ENCODE results near the gene CASKIN1.

CASKIN1 gene

DNA sequence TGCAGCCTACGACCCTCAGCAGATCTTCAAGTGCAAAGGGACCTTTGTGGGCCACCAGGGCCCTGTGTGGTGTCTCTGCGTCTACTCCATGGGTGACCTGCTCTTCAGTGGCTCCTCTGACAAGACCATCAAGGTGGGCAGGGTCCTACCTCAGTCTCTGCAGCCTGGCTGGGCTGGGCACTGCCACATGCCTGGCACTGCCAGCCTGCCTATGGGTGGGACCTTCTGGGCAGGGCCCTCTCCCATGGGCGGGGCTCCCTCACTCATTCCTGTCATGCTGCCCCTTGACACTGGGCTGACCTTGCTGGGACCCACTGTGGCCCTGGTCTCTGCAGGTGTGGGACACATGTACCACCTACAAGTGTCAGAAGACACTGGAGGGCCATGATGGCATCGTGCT, 22.5 kb downstream of the CASKIN1 start:
- DNase-seq = no peak

DNA sequence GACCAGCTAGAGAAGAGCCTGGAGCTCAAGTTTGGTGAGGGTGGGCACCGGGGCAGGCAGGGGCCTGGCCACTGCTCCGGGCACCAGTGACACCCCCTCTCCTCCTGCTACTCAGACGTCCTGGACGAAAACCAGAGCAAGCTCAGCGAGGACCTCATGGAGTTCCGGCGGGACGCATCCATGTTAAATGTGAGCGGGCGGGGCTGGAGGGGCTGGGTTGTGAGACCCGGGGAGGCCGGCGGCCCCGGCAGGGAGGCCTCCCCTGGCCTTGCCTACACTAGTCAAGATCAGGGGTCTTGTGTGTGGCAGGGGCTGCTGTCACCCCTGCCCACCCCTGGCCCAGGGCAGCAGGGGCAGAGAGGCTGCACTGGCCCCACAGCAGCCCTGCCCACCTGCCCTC, 23.0 kb downstream of the CASKIN1 start:
- DNase-seq = no peak

DNA sequence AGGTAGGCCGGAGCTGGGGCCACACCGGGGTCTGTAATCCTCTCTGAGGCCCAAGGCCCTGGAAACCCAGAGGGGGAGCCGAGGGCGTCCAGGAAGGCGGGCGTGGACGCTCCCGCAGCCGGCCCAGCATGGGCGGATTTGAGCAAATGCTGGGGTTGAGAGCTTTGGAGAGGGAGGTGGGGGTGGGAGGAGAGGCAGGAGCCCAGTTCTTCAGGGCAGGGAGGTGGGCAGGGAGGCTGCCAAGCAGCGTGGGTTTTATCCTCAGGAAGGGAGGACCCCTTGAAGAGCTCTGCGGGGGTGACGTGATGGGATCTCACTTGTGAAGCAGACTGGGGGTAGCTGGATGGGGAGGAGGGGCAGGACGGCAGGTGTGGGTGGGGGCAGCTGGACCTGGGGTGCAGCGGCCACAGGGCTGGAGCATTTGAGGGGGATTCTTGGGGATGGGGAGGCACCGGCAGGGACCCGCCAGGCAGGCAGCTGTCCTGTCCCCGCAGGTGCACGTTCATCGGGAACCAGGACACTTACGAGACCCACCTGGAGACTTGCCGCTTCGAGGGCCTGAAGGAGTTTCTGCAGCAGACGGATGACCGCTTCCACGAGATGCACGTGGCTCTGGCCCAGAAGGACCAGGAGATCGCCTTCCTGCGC, 23.6 kb downstream of the CASKIN1 start:
- DNase-seq = no peak

DNA sequence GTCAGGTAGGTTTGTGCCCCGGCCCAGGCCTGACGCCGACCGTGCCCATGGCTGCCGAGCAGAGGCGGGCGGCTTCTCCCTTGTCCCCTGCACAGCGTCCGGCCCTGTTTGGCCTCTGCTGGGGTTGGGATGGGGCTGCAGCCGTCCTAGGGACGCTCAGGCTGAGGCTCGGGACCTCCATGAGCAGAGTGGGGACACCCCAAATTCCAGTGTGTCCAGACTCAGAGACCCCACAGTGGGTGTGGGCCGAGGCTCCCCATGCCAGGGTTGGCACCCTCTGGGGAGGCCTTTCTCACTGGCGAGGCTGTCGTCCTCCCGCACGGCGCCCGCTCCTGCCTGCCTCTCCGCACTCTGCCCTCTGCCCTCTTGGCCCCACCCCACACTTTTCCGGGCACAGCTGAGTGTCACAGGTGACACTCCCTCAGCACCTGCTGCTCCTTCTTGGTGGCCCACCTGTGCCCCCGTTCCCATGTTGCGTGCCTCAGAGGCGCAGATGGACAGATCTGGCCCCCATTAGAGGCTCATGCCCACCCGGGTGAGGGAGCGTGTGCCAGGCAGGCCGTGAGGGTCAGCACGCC, 24.7 kb downstream of the CASKIN1 start:
- DNase-seq = no peak

DNA sequence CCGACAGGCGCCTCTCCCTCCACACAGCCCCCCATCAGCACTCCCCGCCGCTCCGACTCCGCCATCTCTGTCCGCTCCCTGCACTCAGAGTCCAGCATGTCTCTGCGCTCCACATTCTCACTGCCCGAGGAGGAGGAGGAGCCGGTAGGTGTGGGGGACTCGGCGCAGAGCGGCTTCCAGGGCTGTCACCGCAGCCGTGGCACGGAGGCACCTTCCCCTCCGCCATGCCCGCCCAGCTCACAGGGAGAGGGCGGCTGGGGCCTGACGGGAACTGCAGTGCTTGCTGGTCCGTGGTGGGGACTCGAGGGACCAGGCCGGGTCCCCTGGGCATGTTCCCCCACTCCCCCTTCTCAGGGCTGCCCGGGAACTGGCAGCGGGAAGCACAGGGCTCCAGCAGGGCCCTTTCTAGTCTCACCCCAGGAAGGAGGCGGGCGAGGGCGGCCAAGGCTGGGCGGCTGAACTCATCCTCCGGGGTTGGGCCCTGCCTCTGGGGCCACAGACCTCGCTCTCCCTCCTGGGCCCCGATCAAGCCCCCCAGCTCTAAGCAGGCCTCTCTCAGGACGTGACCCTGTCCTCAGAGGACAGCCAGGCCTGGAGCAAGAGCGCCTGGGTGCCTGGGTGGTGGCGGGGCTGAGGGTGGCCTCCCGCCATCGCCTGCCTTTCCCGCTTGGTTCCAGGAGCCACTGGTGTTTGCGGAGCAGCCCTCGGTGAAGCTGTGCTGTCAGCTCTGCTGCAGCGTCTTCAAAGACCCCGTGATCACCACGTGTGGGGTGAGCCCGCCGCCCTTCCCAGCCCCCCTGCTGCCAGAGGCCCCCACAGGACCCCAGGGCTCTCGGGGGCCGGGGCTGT, 25.6 kb downstream of the CASKIN1 start:
- DNase-seq = no peak

DNA sequence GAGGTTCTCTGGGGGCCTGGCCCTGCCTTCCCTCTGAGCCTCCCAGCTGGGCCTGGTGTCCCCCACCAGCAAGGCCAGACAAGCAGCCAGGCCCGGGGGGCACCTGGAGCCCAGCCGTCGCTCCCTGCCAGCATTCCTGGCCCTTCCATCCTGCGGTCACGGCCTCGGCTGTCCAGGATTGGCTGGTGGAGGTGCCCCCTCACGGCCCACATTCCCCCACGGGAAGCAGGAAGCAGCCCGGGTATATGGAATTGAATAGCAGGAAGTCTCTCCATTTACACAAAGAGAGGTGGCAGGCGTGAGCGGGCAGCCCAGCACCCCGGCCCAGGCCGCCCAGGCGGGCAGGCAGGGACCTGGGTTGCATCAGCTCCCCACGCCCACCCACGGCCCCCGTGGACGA, 26.3 kb downstream of the CASKIN1 start:
- DNase-seq = no peak

DNA sequence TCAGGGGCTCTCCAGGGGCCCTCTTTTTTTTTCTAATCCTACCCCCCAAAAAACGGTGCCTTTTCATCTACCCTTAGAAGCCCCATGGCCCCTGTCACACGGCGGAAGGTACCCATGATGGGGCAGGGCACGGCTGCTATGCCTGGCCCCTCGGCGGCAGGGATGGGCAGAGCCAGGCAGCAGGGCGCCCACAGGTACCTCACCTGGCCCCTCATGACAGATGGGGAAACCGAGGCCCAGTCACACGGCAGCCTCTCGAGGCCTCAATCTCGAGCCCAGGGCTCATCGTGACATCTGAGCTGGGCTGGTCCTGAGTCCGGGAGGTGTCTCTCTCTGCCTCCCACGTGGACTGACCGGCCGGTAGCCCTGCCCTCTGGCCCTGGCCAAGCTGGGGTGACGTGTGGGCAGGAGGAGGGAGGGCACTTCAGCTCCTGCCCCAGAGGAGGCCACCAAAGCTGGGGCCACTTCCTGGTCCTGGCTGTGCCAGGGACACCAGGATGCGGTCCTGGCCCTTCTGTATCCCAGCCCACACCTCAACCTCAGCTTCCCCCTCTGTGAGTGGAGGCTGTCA, 29.3 kb downstream of the CASKIN1 start:
- DNase-seq = no peak

DNA sequence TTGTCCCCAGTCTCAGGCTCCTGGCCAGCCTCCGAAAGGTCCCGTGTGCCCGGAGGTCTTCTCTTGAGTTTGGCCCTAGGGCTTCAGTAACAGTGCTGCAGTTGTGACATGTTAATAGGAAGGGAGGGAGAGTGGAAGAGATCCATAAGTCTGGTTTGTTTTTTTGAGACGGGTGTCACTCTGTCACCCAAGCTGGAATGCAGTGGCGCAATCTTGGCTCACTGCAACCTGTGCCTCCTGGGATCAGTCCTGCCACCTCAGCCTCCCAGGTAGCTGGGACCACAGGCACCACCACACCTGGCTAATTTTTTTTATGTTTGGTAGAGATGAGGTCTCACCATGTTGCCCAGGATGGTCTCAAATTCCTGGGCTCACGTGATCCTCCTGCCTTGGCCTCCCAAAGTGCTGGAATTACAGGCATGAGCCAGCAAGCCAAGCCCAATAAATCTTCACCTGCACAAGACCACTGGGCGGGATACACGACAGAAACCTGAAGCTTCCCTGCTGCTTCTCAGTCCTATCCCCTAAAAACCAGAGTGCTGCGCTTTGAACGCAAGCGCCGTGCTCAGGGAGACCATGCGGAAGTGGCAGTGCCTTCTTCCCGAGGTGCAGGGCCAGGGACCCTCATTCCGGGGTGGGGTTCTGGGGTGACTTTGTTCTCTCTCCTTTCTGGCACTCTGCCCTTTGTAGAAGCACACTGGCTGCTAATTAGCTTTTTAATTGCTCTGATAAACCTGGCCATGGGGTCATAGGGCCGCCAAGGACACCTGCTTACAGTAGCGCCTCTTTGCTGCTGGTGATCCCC, 29.9 kb downstream of the CASKIN1 start:
- DNase-seq = no peak

DNA sequence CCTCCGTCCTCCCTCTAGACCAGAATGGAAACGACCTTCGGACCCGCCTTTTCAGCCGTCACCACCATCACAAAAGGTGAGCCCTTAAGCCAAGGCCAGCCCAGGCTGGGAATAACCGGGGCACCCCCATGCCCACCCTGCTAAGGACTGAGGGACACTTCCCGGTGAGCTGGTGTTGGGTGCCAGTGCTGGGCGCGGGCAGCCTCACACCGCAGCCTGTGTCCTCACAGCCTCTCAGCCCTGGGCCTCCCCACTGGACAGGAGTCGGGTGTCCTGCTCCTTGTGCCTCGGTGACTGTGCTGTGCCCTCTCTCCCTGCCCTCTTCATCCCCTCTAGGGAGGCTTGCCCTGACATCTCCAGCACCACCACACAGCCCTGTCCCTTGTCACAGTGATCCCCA, 30.5 kb downstream of the CASKIN1 start:
- no peak for DNase-seq

DNA sequence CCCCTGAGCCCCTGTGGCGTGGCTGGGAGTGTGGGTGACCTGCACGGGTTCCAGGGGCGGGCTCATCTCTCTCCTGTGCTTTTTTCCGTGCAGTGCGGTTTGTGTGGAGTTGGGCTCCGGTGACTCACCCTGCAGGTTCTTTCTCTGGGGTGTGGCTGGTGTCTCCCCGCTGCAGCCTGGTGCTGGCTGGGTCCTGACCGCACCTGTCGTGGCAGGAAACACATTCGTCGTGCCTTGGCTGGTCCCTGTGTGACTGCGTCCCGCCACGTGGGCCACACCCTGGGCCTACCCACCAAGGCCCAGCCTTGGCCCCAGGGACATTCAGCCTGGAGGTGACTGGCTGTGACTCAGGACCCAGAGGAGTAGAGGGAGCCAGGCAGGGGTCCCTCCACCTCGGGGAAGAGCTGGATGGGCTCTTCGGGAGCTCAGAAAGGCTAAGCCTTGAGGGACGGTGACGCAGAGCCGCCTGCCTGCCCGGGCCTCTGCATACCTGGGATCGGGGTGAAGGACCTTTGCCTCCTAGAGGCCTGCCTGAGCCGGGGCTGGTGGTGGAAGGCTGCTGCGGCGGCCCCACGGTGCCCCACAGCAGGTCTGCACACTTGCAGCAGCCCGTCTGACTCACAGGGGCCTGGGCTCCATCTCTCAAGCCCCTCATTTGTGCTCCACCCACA, 33.1 kb downstream of the CASKIN1 start:
- no peak for DNase-seq

DNA sequence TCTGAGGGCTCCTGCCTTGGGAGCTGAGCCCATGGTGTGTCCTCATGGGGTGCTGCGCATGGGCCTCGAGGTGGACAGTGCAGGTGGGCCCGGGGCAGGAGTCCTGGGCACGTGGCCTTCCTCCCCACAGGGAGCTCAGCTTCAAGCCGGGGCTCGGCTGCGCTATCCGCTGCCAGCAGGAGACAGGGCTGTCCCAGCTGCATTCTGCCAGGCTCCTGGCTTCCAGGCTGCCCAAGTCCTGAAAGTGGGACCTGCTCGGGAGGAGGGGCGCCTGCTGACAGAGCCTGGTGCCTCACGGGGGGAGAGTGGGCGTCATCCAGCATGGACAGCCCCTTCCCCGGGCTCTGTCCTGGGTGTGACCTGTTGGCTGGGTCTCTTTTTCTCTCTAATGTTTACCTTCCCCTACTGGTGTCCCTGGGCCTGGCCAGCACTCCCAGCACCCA, 33.7 kb downstream of the CASKIN1 start:
- no peak for DNase-seq

DNA sequence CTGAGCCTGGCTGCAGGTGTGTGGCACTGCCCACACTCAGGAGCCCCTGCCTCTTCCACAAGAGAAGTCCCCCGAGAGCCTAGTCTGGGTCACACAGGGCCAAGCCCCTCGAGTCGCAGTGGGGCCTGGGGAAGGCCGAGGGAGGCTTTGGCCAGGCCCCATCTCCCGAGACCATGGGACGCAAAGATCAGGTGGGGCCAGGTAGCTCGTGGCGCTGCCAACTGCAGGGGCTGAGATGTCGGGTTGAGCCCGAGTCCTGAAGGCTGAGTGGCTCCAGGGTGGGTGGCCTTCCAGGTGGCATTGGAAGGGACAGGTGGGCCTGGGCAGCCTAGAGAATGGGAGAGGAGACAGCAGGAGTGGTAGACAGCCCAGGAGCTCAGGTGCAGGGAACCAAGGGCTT, 34.5 kb downstream of the CASKIN1 start:
- no peak for DNase-seq

DNA sequence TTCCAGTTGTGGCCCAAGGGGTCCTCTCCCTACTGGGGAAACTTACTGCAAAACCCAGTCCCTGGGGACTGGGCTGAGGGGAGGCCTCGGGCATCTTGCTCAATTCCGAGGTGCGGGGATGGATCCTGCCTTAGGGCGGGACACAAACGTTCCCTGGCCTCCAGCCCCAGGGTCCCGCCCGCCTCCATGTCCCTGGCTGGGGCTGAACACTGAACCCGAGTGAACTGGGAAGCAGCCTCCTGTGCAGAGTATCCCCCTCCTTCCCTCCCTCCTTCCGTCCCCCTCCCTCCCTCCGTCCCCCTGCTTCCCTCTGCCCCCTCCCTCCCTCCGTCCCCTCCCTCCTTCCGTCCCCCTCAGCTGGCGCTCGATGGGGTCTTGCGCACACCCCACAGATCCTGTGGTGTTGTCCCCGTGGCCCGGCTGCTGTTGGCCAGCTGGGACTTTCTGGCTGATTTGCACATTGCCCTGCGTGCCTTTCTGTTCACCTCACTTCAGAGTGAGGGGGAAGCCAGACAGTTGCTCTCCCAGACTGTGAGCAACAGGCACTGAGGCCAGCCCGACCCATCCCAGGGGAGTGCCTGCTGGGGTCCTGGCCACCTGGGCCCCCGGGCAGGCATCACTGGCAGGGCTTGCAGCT, 35.4 kb downstream of the CASKIN1 start:
- no peak for DNase-seq

DNA sequence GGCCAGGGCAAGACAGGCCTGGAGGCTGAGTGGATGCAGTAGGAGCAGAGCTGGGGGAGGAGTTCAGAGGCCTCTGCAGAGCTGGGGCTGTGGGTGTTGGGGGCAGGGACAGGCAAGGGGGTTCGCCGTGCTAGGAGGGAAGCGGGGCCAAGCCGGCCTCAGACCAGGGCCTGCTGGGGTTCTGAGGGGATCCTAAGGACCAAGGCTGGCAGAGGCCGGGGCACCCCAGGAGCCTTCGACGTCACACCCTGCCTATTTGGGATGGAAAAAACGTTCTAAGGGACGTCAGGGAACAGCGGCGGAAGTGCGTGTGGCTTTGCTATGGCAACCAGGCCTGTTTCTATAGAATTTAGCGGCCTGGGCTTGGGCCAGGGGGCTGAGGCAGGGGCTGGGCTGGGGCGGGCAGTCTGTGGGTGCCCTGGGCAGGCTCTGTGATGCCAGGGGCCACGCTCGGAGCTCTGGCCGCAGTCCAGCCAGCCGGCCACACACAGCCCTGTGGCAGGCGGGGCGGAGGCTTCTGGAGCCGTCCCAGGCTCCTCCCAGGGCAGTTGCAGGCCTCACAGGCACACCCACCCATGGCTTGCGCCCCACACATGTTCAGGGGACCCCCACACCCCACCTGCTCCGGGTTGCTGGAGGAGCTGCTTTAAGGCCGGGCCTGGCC, 37.1 kb downstream of the CASKIN1 start:
- peak in 1 of 2 donors; percentile 47 for DNase-seq

DNA sequence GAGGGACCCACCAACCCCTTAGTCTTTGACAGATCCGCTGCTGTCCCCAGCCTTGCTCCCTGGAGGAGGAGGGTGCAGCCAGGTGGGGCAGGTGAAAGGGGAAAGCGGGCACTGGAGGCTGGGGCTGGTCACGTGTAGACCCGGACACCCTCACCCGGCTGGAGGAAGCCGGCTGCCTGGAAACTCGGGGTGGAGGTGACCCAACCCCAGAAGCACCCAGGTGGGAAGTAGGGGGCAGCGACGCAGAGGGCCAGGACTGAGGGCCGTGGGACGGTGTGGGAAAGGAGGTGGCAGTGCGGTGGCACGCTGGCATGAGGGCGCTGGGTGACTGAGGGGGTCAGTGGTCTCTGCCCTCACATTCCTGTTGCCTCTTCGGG, 38.2 kb downstream of the CASKIN1 start:
- DNase-seq = no peak

DNA sequence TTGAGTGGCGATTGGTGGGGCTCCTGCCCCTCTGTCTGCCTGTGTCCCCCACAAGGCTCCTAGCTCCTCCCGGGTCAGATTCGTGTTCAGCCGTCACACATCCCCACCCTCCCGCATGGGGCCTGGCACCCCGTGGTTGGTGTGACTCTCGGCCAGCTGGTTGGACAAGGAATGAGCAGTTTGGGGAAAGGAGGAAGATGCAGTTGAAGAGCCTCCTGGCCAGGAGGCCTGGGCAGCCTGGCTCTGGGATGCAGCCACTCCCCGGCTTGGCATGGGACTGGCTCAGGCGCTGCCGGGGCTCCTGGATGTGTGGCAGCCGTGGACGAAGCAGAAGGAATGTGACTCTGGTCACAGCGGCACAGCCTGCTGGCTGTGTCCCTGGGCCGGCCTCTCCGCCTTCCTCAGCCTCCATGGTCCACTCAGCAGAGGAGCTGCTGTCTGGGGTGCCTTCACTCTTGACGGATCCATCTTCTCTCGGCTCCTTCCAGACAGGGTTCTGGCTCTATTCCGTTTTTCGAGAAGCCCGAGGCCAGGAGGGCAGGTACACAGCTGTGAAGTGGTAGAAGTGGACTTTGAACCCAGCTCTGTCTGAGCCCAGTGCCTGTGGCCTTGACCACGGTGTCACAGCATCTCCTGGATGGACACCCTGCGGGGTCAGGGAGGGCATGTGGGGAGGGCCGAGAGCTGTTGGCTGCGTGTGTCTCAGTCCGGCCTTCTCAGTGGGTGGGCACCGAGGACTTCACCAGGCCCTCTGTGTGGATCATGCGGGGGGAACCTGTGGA, 38.7 kb downstream of the CASKIN1 start:
- DNase-seq = no peak

DNA sequence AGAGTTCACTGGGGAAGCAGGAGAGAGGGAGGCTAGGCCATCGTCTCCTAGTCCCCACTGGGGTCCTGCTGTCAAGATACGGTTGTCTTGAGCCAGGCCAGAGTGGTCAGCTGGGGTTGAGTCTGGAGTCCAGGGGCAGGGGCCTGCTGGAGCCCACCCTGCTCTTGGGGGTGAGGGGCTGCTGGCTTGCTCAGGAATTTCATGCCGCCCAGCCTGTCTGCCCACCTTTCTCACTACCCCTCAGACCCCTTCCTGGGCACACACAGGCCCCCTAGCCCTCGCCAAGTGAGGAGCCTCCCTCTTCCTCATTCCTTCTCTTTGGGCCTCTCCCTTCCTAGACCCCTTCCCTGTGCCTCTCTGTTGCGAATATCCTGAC, 39.6 kb downstream of the CASKIN1 start:
- no peak for DNase-seq

DNA sequence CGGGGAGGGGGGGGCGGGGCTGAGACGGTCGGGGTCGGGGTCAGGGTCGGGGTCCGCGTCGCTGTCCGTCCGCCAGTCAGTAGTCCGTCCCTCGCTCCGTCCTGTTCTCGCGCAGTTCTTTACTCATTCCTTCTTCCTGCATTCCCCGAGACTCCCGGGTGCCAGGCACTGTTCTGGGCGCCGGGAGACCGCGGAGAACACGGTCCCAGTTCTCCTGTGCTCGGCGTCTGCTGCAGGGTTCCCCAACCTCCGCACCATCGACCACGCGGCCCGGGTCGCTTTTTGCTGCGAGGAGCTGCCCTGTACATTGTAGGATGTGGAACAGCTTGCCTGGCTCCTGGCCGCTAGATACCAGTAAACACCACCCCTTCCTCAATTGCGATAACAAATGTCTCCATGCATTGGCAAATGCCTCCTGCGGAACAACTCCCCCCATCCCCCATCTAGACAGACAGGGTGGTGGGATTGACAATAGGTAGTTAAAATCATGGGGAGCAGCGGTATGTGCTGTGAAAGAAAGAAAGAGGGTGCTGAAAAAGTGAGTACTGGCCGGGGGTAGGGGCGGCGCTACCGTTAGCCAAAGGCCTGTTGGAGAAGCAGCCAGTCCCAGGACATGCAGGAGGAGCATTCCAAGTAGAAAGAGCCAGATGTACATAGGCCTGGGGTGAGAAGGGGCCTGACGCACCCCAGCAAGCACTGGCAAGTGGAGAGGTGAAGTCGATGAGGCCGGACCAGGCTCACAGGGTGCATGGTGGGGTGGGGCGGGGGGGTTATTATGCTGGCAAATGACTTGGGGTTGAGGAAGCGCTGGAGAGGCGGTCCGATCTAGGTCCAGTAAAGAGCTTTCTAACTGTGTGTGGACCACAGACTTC, 40.2 kb downstream of the CASKIN1 start:
- DNase-seq = no peak
